Choroid plexus epithelial cell (primary cell): ENCODE data around the gene COX4I1.
A peak's percentile ranks its signal among the peaks of the same experiment; 100 is the strongest.
"Not testable (repeated sequence)": the region's sequence is repeated elsewhere in the genome, so short reads cannot be mapped to it uniquely, and the experiment has no call there.

Source experiments
- DNase-seq: peaks from one replicate; pipeline ENCODE4 v3.0.0-alpha.2; 2010; ENCODE audit warnings: low read depth
- H3K4me3 ChIP-seq: 2 replicates; pipeline ENCODE4 v1.5.1; 2011; ENCODE audit warnings: low read depth, mild to moderate bottlenecking, control low read depth, low read length, moderate library complexity
- CTCF ChIP-seq: conservative IDR thresholded peaks from 2 replicates; pipeline ENCODE4 v1.5.1; 2011; ENCODE audit warnings: low read depth, mild to moderate bottlenecking, control low read depth, inconsistent platforms, low read length, moderate library complexity

The COX4I1 gene

GRCh38 chr16:85816159-85816558 is 16.7 kb downstream of the COX4I1 start:
- no peak overlapping the region for H3K4me3 ChIP-seq
- TF ChIP-seq CTCF, result no peak
- no peak for DNase-seq

- H3K4me3 ChIP-seq, DNase-seq: not testable (repeated sequence)
These were observed 17.7 kb downstream of the COX4I1 start for GRCh38 chr16:85817195-85817594.

DNA sequence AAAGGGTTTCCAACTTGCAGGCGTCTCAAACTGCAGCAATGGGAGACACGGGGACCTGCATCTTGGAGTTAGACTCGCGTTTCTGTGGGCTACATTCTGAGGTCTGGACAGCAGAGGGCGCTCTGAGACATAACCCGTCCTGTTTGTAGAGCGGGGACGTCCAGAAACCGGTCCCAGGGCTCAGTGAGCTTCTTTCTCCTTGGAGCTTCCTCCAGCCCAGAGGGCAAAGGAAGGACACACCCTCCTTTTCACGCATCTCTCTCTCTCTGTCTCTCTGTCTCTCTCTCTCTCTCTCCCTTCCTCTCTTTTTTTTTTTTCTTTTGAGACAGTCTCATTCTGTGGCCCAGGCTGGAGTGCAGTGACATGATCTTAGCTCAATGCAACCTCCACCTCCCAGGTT is 19.8 kb downstream of the COX4I1 start:
- peak; percentile 87 for DNase-seq
- no peak overlapping the region for H3K4me3 ChIP-seq
- peak; percentile 87 for TF ChIP-seq CTCF

DNA sequence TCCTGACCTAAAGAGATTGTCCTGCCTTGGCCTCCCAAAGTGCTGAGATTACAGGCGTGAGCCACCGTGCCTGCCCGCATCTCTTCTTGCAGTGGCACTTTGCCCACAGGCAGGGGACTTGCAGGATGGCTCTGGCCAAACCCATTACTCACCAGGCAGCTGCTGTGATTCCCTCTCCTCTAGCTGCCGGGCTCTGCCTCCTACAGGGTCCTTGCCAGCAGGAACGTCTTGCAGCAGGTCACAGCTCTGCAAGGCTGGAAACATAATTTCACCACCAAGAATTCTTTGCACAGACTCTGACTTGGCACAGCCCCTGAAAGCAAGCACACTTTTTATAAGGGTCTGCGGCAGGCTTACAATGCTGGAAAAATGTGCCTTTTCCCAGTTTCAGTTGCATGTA is 20.3 kb downstream of the COX4I1 start:
- H3K4me3 ChIP-seq, result no peak overlapping the region
- TF ChIP-seq CTCF, result no peak
- no peak for DNase-seq

DNA sequence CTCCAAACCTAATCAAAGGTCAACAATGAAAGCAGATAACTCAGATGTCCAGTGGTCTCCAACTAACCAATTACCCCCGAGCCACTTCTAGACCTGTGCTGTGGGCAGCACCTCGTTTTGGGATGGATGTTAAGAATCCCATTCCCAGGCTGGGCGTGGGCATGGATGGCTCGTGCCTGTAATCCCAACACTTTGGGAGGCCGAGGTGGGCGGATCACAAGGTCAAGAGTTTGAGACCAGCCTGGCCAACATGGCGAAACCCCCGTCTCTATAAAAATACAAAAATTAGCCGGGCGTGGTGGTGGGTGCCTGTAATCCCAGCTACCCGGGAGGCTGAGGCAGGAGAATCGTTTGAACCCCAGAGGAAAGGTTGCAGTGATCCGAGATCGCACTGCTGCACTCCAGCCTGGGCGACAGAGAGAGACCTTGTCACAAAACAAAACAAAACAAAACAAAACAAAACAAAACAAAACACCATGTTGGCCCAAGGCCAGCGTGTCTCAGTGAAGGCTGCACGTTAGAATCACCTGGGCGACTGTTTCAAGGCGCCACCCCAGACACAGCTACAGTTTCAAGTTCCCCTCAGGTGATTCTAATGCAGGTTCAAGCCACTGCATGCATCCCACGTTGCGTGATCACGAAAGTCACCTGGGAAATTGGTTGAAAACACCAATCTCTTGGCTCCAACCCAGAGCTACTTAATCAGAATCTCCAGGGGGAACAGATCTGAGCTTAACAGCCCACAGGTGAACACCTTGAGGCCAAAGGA is 21.3 kb downstream of the COX4I1 start:
- TF ChIP-seq CTCF, result no peak
- DNase-seq, result no peak

GRCh38 chr16:85821390-85822135 is 22.1 kb downstream of the COX4I1 start:
- peak; percentile 81 for DNase-seq
- peak; percentile 91 for TF ChIP-seq CTCF
- H3K4me3 ChIP-seq, result no peak overlapping the region

More for the DNA sequence above, 21.3 kb downstream of the COX4I1 start:
- H3K4me3 ChIP-seq, result no peak overlapping the region

DNA sequence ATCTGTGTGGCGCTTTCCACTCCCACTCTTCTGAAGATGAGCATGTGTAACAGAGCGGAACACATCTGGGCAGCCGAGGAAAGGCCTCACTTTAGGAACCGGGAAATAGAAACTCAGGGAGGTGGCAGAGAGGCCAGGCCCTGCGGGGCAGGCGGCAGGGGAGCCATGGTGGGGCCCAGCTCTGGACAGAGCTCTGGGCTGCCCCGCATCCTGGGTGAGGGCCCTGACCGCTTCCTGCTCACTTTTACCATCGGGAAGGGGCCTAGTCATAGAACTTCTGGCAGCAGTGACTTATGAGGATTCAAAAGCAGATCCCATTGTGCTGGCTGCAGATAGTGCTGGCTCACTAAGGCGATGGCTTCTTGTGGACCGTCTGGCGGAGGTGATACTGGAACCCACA is 22.6 kb downstream of the COX4I1 start:
- no peak for DNase-seq
- no peak for TF ChIP-seq CTCF
- H3K4me3 ChIP-seq, result no peak overlapping the region
